HK-2 (cell line): ENCODE data around the gene PDCD1LG2.

Source experiments
- DNase-seq: peaks from one replicate; pipeline ENCODE4 v3.0.0-alpha.2; 2018; ENCODE audit not compliant: unreplicated experiment

Gene PDCD1LG2

GRCh38 chr9:5531101-5531882, 21.0 kb downstream of the PDCD1LG2 start:
- DNase-seq: no peak

GRCh38 chr9:5532306-5532705, 22.0 kb downstream of the PDCD1LG2 start:
- no peak for DNase-seq

- no peak for DNase-seq
Measured at GRCh38 chr9:5532790-5533189, 22.5 kb downstream of the PDCD1LG2 start.

- DNase-seq: no peak
Measured at GRCh38 chr9:5536684-5537083, 26.4 kb downstream of the PDCD1LG2 start.

- DNase-seq: no peak
Measured at GRCh38 chr9:5543875-5544702, 33.8 kb downstream of the PDCD1LG2 start.

- DNase-seq: no peak
Measured at GRCh38 chr9:5549658-5550650, 39.6 kb downstream of the PDCD1LG2 start.

GRCh38 chr9:5551368-5552150, 41.2 kb downstream of the PDCD1LG2 start:
- DNase-seq: no peak

GRCh38 chr9:5552301-5552700, 42.0 kb downstream of the PDCD1LG2 start:
- DNase-seq: no peak

- no peak for DNase-seq
Measured at GRCh38 chr9:5553211-5553610, 42.9 kb downstream of the PDCD1LG2 start.

GRCh38 chr9:5554254-5554653, 43.9 kb downstream of the PDCD1LG2 start:
- DNase-seq: no peak

- no peak for DNase-seq
Measured at GRCh38 chr9:5556101-5556705, 45.9 kb downstream of the PDCD1LG2 start.

- no peak for DNase-seq
Measured at GRCh38 chr9:5557606-5558587, 47.6 kb downstream of the PDCD1LG2 start.

- DNase-seq: no peak
Measured at GRCh38 chr9:5559659-5560058, 49.3 kb downstream of the PDCD1LG2 start.

- no peak for DNase-seq
Measured at GRCh38 chr9:5560443-5561100, 50.2 kb downstream of the PDCD1LG2 start.

- no peak for DNase-seq
Measured at GRCh38 chr9:5561828-5562488, 51.6 kb downstream of the PDCD1LG2 start.

GRCh38 chr9:5562806-5563416, 52.6 kb downstream of the PDCD1LG2 start:
- DNase-seq: no peak

- no peak for DNase-seq
Measured at GRCh38 chr9:5563417-5563815, 53.1 kb downstream of the PDCD1LG2 start.

- no peak for DNase-seq
Measured at GRCh38 chr9:5563886-5564285, 53.6 kb downstream of the PDCD1LG2 start.
